ENCODE measurements around the gene SRSF8. TPM values are rescaled to one million over a fixed set of nuclear protein-coding genes. Genes with fewer than 3 reads are reported as not detected.
A peak's percentile ranks its signal among the peaks of the same experiment; 100 is the strongest.
"Not testable (repeated sequence)": the region's sequence is repeated elsewhere in the genome, so short reads cannot be mapped to it uniquely, and the experiment has no call there.

SRSF8 gene
- 10 to 100 TPM; 41.3 to 42.5 (median 41.4) TPM for total RNA-seq
- long read RNA-seq, donor 1, full-length matches to known transcripts: 59 of 60 reads
- long read RNA-seq, donor 1, partial matches to known transcripts: 0 of 60 reads
- long read RNA-seq, donor 1, other reads (novel, unspliced or antisense): 1 of 60 reads
- long read RNA-seq, donor 2, full-length matches to known transcripts: 16 of 17 reads
- long read RNA-seq, donor 2, partial matches to known transcripts: 0 of 17 reads
- long read RNA-seq, donor 2, other reads (novel, unspliced or antisense): 1 of 17 reads

- intact Hi-C loops (cut with DNase I, micrococcal nuclease): loop anchor here in 1 of 2 donors (5.0 kb wide), 2 partner anchors 71 to 86 kb away; no protein-coding TSS in a partner anchor
- TF ChIP-seq CTCF (IDR thresholded peaks at IDR 0.05): no peak
- ATAC-seq (peak; percentile 64), DNase-seq (no peak)
- peaks cover 7% of the 10 kb centered on the region for H3K4me1 ChIP-seq (ENCODE audit: low read depth)
- H3K36me3 ChIP-seq (ENCODE audit: low read depth): no peaks in the 10 kb centered on the region
- H3K9me3 ChIP-seq: no peaks in the 10 kb centered on the region
- peak within 1 kb of the TSS; percentile 84 for H3K4me3 ChIP-seq
Observed at GRCh38 chr11:95066716-95067038, at the start of gene SRSF8. Gene SRSF8, plus strand, starts transcription at chr11:95066919. Its CDS starts 308 bp downstream, at chr11:95067227.

GRCh38 chr11:95021468-95021867 lies 45.3 kb upstream of the SRSF8 start:
- intact Hi-C loops (cut with DNase I, micrococcal nuclease); H3K36me3 ChIP-seq (ENCODE audit: low read depth); ATAC-seq: not testable (repeated sequence)

GRCh38 chr11:95024958-95025357 lies 41.8 kb upstream of the SRSF8 start, which contains the start of gene KDM4E:
Gene KDM4E, plus strand, starts transcription at chr11:95025258. Its CDS starts 300 bp downstream, at chr11:95025558.
- no peak for DNase-seq
- Histone ChIP-seq H3K9me3 (no peaks in the 10 kb centered on the region), H3K36me3 (ENCODE audit: low read depth) (no peaks in the 10 kb centered on the region), H3K4me1 (ENCODE audit: low read depth) (no peaks in the 10 kb centered on the region), H3K4me3 (no peak within 1 kb of the TSS)
- intact Hi-C loops (cut with DNase I, micrococcal nuclease): no loop called here
- ATAC-seq: no peak
- no peak for TF ChIP-seq CTCF (IDR thresholded peaks at IDR 0.05)

More at GRCh38 chr11:95021468-95021867, 45.3 kb upstream of the SRSF8 start:
- H3K4me3 ChIP-seq; DNase-seq; H3K4me1 ChIP-seq (ENCODE audit: low read depth); H3K9me3 ChIP-seq: not testable (repeated sequence)

GRCh38 chr11:95025594-95025993 lies 41.1 kb upstream of the SRSF8 start:
- DNase-seq; intact Hi-C loops (cut with DNase I, micrococcal nuclease); H3K4me1 ChIP-seq (ENCODE audit: low read depth); H3K36me3 ChIP-seq (ENCODE audit: low read depth); H3K9me3 ChIP-seq; H3K4me3 ChIP-seq: not testable (repeated sequence)
- ATAC-seq: peak; percentile 56

- Histone ChIP-seq H3K4me1 (ENCODE audit: low read depth) (no peaks in the 10 kb centered on the region), H3K9me3 (no peaks in the 10 kb centered on the region), H3K36me3 (ENCODE audit: low read depth) (no peaks in the 10 kb centered on the region), H3K4me3 (no peak overlapping the region)
- ATAC-seq (no peak), DNase-seq (no peak)
- TF ChIP-seq CTCF (IDR thresholded peaks at IDR 0.05): no peak
- intact Hi-C loops (cut with DNase I, micrococcal nuclease): no loop called here
Observed at GRCh38 chr11:95028357-95028756, 38.4 kb upstream of the SRSF8 start.

- no peak for ATAC-seq
- H3K9me3 ChIP-seq: no peaks in the 10 kb centered on the region
- no peaks in the 10 kb centered on the region for H3K4me1 ChIP-seq (ENCODE audit: low read depth)
- TF ChIP-seq CTCF (IDR thresholded peaks at IDR 0.05): no peak
- no peak overlapping the region for H3K4me3 ChIP-seq
- DNase-seq: no peak
- H3K36me3 ChIP-seq (ENCODE audit: low read depth): no peaks in the 10 kb centered on the region
- intact Hi-C loops (cut with DNase I, micrococcal nuclease): no loop called here
Observed at GRCh38 chr11:95033051-95033450, 33.7 kb upstream of the SRSF8 start.

- H3K4me1 ChIP-seq (ENCODE audit: low read depth): no peaks in the 10 kb centered on the region
- DNase-seq (no peak), ATAC-seq (no peak)
- H3K9me3 ChIP-seq: no peaks in the 10 kb centered on the region
- intact Hi-C loops (cut with DNase I, micrococcal nuclease): no loop called here
- TF ChIP-seq CTCF (IDR thresholded peaks at IDR 0.05): no peak
- no peak overlapping the region for H3K4me3 ChIP-seq
- no peaks in the 10 kb centered on the region for H3K36me3 ChIP-seq (ENCODE audit: low read depth)
Observed at GRCh38 chr11:95035316-95035715, 31.4 kb upstream of the SRSF8 start.

GRCh38 chr11:95037356-95038035 lies 29.2 kb upstream of the SRSF8 start:
- peak; percentile 13 for ATAC-seq

More at GRCh38 chr11:95037356-95038035, 29.2 kb upstream of the SRSF8 start:
- intact Hi-C loops (cut with DNase I, micrococcal nuclease); H3K9me3 ChIP-seq; H3K36me3 ChIP-seq (ENCODE audit: low read depth); H3K4me1 ChIP-seq (ENCODE audit: low read depth); H3K4me3 ChIP-seq: not testable (repeated sequence)
- peak in 1 of 3 donors; percentile 47 for DNase-seq

Data from mucosa of descending colon (tissue), 3 donors.